HCT116 (cell line): Measurements from ENCODE around the gene SLC39A13. TPM values are rescaled to one million over a fixed set of nuclear protein-coding genes. Genes with fewer than 3 reads are reported as not detected.

Experiments
- ATAC-seq: fragments of 200-7000 bp; cut with Tn5 transposase; 2 replicates; pipeline ENCODE4 v1.9.1; 2020; ENCODE audit warnings: mild to moderate bottlenecking, moderate library complexity
- BruUV-seq: library from RNA; stranded (reverse); fragments of 400-500 nt; replicated peaks from 2 replicates; lab custom pipeline; 2021; lab: Mats Ljungman, UMichigan
- CTCF ChIA-PET: fragments of 300-600 bp; sonication (Branson Sonifier 250); formaldehyde crosslinking; loops from one replicate; lab custom pipeline; 2021; ENCODE audit warnings: antibody characterized with exemption; lab: Charles Lee
- POLR2A ChIA-PET: fragments of 300-600, 350-600 bp; sonication (Branson Sonifier 250); formaldehyde crosslinking; loops from one replicate; lab custom pipeline; 2021; ENCODE audit warnings: antibody characterized with exemption; lab: Charles Lee
- RAD21 ChIA-PET, 2 experiments: fragments of 300-600 bp; sonication (Branson Sonifier 250); formaldehyde crosslinking; loops; one replicate each; lab custom pipeline; 2023; ENCODE audit warnings: low total read pairs in 2 of 2; ENCODE audit not compliant: uncharacterized antibody in 2 of 2, unreplicated experiment in 2 of 2, low non-redundant PET in 1 of 2; lab: Charles Lee
- DNase-seq: peaks from one replicate; pipeline ENCODE4 v3.0.0-alpha.2; 2010; ENCODE audit warnings: low read depth, low spot score
- H2AFZ ChIP-seq: fragments of 200-600 bp; shearing (Covaris generic), sonication (generic); 2 replicates; pipeline ENCODE4 v1.6.1; 2017; ENCODE audit warnings: low read depth, mixed run types, mixed read lengths, antibody characterized with exemption, low read length; ENCODE audit not compliant: poor library complexity, severe bottlenecking
- H3K27ac ChIP-seq: 2 replicates; pipeline ENCODE4 v1.5.1; 2012; ENCODE audit warnings: low read depth, low read length
- H3K27me3 ChIP-seq: fragments of 200-600 bp; sonication (generic); 2 replicates; pipeline ENCODE4 v1.6.1; 2016; ENCODE audit warnings: mixed run types, low read length, mixed read lengths; ENCODE audit not compliant: insufficient read depth
- H3K36me3 ChIP-seq, 2 experiments: fragments of 200-500 bp in 1 of 2; fragments of 200-600 bp in 1 of 2; sonication (Bioruptor generic) in 1 of 2; sonication (generic) in 1 of 2; 2 replicates each; pipeline versions ENCODE4 v1.5.1 to v1.6.1; 2014 to 2016; ENCODE audit warnings: low read length in 2 of 2, inconsistent platforms in 1 of 2, mixed read lengths in 1 of 2, mixed run types in 1 of 2; ENCODE audit not compliant: insufficient read depth in 2 of 2, control insufficient read depth in 1 of 2
- H3K4me1 ChIP-seq, 2 experiments: fragments of 200-600 bp in 1 of 2; sonication (generic) in 1 of 2; 2 replicates each; pipeline versions ENCODE4 v1.5.1 to v1.6.1; 2012 to 2017; ENCODE audit warnings: low read length in 2 of 2, inconsistent platforms in 1 of 2, mild to moderate bottlenecking in 1 of 2, mixed read lengths in 1 of 2, mixed run types in 1 of 2, moderate library complexity in 1 of 2; ENCODE audit not compliant: insufficient read depth in 2 of 2, control insufficient read depth in 1 of 2
- H3K4me2 ChIP-seq: fragments of 200-600 bp; sonication (generic); 2 replicates; pipeline ENCODE4 v1.6.1; 2017; ENCODE audit warnings: mixed run types, low read length, mixed read lengths
- H3K4me3 ChIP-seq, 2 experiments: fragments of 200-600 bp in 1 of 2; sonication (generic) in 1 of 2; replicated peaks in 1 of 2; 2 replicates each; pipeline ENCODE4 v1.5.1; 2011 to 2016; ENCODE audit warnings: low read length in 2 of 2, control low read depth in 1 of 2, low read depth in 1 of 2, mild to moderate bottlenecking in 1 of 2, mixed read lengths in 1 of 2, mixed run types in 1 of 2
- H3K79me2 ChIP-seq: fragments of 200-600 bp; sonication (generic); 2 replicates; pipeline ENCODE4 v1.6.1; 2017; ENCODE audit warnings: mild to moderate bottlenecking, mixed run types, low read length, moderate library complexity, mixed read lengths; ENCODE audit not compliant: insufficient read depth
- H3K9ac ChIP-seq: fragments of 200-600 bp; sonication (generic); 2 replicates; pipeline ENCODE4 v1.6.1; 2016; ENCODE audit warnings: low read length, mixed read lengths
- H3K9me2 ChIP-seq: fragments of 200-600 bp; sonication (generic), shearing (Covaris generic); 2 replicates; pipeline ENCODE4 v1.6.1; 2017; ENCODE audit warnings: mixed run types, mild to moderate bottlenecking, moderate library complexity; ENCODE audit not compliant: insufficient read depth
- H3K9me3 ChIP-seq, 2 experiments: fragments of 200-500 bp in 1 of 2; fragments of 200-600 bp in 1 of 2; sonication (Bioruptor generic) in 1 of 2; sonication (generic) in 1 of 2; 2 replicates each; pipeline ENCODE4 v1.6.1; 2014 to 2017; ENCODE audit warnings: low read length in 2 of 2, mixed read lengths in 2 of 2, inconsistent platforms in 1 of 2, low read depth in 1 of 2, mild to moderate bottlenecking in 1 of 2, mixed run types in 1 of 2, moderate library complexity in 1 of 2; ENCODE audit not compliant: control insufficient read depth in 1 of 2, insufficient read depth in 1 of 2
- H4K20me1 ChIP-seq: fragments of 200-600 bp; sonication (generic), shearing (Covaris generic); 2 replicates; pipeline ENCODE4 v1.6.1; 2017; ENCODE audit warnings: mixed run types, mild to moderate bottlenecking, moderate library complexity; ENCODE audit not compliant: insufficient read depth
- CBX3 ChIP-seq: IDR thresholded peaks from 2 replicates; pipeline ENCODE4 v1.6.1; 2012; ENCODE audit warnings: low read depth
- EGR1 ChIP-seq: IDR thresholded peaks from 2 replicates; pipeline ENCODE4 v1.6.1; 2012; ENCODE audit warnings: low read depth
- ELF1 ChIP-seq: IDR thresholded peaks from 2 replicates; pipeline ENCODE4 v1.6.1; 2012; ENCODE audit warnings: low read depth, borderline replicate concordance
- EZH2 ChIP-seq: fragments of 200-600 bp; sonication (generic); IDR thresholded peaks from 2 replicates; pipeline ENCODE4 v1.6.1; 2017; ENCODE audit warnings: antibody characterized with exemption, mixed run types
- EZH2phosphoT487 ChIP-seq: fragments of 200-600 bp; IDR thresholded peaks from 2 replicates; pipeline ENCODE4 v1.6.1; 2018; ENCODE audit warnings: antibody characterized with exemption, borderline replicate concordance
- FOSL1 ChIP-seq: IDR thresholded peaks from 2 replicates; pipeline ENCODE4 v1.6.1; 2012; ENCODE audit warnings: low read depth
- POLR2AphosphoS5 ChIP-seq: IDR thresholded peaks from 2 replicates; pipeline ENCODE4 v1.6.1; 2011; ENCODE audit warnings: mild to moderate bottlenecking, low read depth, low read length, moderate library complexity
- RAD21 ChIP-seq: IDR thresholded peaks from 2 replicates; pipeline ENCODE4 v1.6.1; 2012; ENCODE audit warnings: low read depth, mild to moderate bottlenecking
- SP1 ChIP-seq: IDR thresholded peaks from 2 replicates; pipeline ENCODE4 v1.6.1; 2012; ENCODE audit warnings: low read depth
- SRF ChIP-seq: IDR thresholded peaks from 2 replicates; pipeline ENCODE4 v1.6.1; 2012; ENCODE audit warnings: low read depth
- YY1 ChIP-seq: IDR thresholded peaks from 2 replicates; pipeline ENCODE4 v1.6.1; 2011; ENCODE audit warnings: low read length, low read depth, moderate library complexity, mild to moderate bottlenecking; ENCODE audit not compliant: insufficient replicate concordance; ENCODE audit errors: extremely low read depth
- ZFX ChIP-seq: fragments of 450-650 bp; IDR thresholded peaks from 2 replicates; pipeline ENCODE4 v1.6.1; 2017
- ZNF274 ChIP-seq: fragments of 200-500 bp; sonication (Bioruptor generic); IDR thresholded peaks from 2 replicates; pipeline ENCODE4 v1.6.1; 2014; ENCODE audit warnings: mild to moderate bottlenecking, low read depth, low read length, inconsistent platforms
- intact Hi-C: fragments of 100-400 bp; cut with micrococcal nuclease; formaldehyde crosslinking; loops from 2 replicates; pipeline ENCODE4 v1.10.0; 2022
- total RNA-seq: library from RNA; stranded (reverse); gene quantifications from one replicate; pipeline ENCODE4 v1.2.1, GENCODE V29; 2021; ENCODE audit not compliant: unreplicated experiment
- TF ChIP-seq, protein P1 (sequence below): IDR thresholded peaks from 2 replicates; pipeline ENCODE4 v1.6.1; 2012
- TF ChIP-seq, protein P2 (sequence below): IDR thresholded peaks from 2 replicates; pipeline ENCODE4 v1.6.1; 2012
- TF ChIP-seq, protein P3 (sequence below): IDR thresholded peaks from 2 replicates; pipeline ENCODE4 v1.6.1; 2012; ENCODE audit warnings: low read depth
- TF ChIP-seq, protein P4 (sequence below): IDR thresholded peaks from 2 replicates; pipeline ENCODE4 v1.6.1; 2011; ENCODE audit warnings: mild to moderate bottlenecking, low read length, moderate library complexity; ENCODE audit not compliant: insufficient replicate concordance; ENCODE audit errors: extremely low read depth
- TF ChIP-seq, protein P5 (sequence below), 3 experiments: fragments of 200-600 bp in 1 of 3; sonication (generic) in 1 of 3; IDR thresholded peaks in 2 of 3; conservative IDR thresholded peaks in 1 of 3; 2 replicates each; pipeline ENCODE4 v1.5.1; 2012 to 2017; ENCODE audit warnings: low read depth in 2 of 3, low read length in 2 of 3, antibody characterized with exemption in 1 of 3, borderline replicate concordance in 1 of 3, control low read depth in 1 of 3, mild to moderate bottlenecking in 1 of 3, mixed read lengths in 1 of 3, mixed run types in 1 of 3, moderate library complexity in 1 of 3; ENCODE audit not compliant: insufficient read depth in 1 of 3

Gene SLC39A13
- total RNA-seq, 1 experiment from 2014 or later = 23.9 TPM

DNA sequence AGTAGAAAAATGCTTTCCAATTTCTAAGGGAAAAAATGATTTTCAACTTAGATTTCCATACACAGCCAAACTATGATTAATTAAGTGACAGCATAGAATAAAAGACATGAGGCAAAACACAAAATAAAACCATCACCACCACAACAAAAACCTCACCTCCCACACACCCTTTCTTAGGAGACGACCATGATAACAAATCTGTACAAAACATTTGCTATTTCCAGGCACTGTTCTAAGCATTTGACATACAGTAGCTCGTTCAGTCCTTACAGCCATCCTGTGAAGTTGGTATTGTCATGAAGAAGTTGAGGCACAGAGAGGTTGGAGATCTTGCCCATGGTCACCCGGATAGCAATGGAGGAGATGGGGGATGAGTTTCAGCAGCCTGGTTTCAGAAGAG is 38.7 kb upstream of the SLC39A13 start:
- Histone ChIP-seq H3K4me2 (no peak overlapping the region), H3K9me3 (no peaks in the 10 kb centered on the region), H3K9ac (no peak overlapping the region), H3K36me3 (no peaks in the 10 kb centered on the region), H2AFZ (no peak overlapping the region), H3K27me3 (no peaks in the 10 kb centered on the region), H3K27ac (no peak overlapping the region), H3K9me2 (no peaks in the 10 kb centered on the region), H3K4me3 (no peak overlapping the region), H3K79me2 (no peaks in the 10 kb centered on the region), H3K4me1 (peaks cover 6 to 12% of the 10 kb centered on the region in 2 experiments; a peak in 3 of 4 replicates), H4K20me1 (no peaks in the 10 kb centered on the region)
- ChIA-PET POLR2A (no interaction called here), RAD21 (no interaction called here), CTCF (no interaction called here)
- TF ChIP-seq SRF = no peak
- TF ChIP-seq, protein P1, sequence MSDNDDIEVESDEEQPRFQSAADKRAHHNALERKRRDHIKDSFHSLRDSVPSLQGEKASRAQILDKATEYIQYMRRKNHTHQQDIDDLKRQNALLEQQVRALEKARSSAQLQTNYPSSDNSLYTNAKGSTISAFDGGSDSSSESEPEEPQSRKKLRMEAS = no peak
- TF ChIP-seq ELF1 = no peak
- no peak for TF ChIP-seq ZNF274
- no peak for TF ChIP-seq RAD21
- TF ChIP-seq, protein P2, sequence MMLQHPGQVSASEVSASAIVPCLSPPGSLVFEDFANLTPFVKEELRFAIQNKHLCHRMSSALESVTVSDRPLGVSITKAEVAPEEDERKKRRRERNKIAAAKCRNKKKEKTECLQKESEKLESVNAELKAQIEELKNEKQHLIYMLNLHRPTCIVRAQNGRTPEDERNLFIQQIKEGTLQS = no peak
- no peak for TF ChIP-seq YY1
- TF ChIP-seq, protein P3, sequence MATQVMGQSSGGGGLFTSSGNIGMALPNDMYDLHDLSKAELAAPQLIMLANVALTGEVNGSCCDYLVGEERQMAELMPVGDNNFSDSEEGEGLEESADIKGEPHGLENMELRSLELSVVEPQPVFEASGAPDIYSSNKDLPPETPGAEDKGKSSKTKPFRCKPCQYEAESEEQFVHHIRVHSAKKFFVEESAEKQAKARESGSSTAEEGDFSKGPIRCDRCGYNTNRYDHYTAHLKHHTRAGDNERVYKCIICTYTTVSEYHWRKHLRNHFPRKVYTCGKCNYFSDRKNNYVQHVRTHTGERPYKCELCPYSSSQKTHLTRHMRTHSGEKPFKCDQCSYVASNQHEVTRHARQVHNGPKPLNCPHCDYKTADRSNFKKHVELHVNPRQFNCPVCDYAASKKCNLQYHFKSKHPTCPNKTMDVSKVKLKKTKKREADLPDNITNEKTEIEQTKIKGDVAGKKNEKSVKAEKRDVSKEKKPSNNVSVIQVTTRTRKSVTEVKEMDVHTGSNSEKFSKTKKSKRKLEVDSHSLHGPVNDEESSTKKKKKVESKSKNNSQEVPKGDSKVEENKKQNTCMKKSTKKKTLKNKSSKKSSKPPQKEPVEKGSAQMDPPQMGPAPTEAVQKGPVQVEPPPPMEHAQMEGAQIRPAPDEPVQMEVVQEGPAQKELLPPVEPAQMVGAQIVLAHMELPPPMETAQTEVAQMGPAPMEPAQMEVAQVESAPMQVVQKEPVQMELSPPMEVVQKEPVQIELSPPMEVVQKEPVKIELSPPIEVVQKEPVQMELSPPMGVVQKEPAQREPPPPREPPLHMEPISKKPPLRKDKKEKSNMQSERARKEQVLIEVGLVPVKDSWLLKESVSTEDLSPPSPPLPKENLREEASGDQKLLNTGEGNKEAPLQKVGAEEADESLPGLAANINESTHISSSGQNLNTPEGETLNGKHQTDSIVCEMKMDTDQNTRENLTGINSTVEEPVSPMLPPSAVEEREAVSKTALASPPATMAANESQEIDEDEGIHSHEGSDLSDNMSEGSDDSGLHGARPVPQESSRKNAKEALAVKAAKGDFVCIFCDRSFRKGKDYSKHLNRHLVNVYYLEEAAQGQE = no peak
- TF ChIP-seq POLR2AphosphoS5 = no peak
- TF ChIP-seq SP1 = no peak
- TF ChIP-seq, protein P4, sequence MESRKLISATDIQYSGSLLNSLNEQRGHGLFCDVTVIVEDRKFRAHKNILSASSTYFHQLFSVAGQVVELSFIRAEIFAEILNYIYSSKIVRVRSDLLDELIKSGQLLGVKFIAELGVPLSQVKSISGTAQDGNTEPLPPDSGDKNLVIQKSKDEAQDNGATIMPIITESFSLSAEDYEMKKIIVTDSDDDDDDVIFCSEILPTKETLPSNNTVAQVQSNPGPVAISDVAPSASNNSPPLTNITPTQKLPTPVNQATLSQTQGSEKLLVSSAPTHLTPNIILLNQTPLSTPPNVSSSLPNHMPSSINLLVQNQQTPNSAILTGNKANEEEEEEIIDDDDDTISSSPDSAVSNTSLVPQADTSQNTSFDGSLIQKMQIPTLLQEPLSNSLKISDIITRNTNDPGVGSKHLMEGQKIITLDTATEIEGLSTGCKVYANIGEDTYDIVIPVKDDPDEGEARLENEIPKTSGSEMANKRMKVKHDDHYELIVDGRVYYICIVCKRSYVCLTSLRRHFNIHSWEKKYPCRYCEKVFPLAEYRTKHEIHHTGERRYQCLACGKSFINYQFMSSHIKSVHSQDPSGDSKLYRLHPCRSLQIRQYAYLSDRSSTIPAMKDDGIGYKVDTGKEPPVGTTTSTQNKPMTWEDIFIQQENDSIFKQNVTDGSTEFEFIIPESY = no peak
- TF ChIP-seq CBX3 = no peak
- no peak for TF ChIP-seq EZH2
- no peak for TF ChIP-seq EGR1
- TF ChIP-seq FOSL1 = no peak
- no peak for TF ChIP-seq EZH2phosphoT487
- TF ChIP-seq, protein P5, sequence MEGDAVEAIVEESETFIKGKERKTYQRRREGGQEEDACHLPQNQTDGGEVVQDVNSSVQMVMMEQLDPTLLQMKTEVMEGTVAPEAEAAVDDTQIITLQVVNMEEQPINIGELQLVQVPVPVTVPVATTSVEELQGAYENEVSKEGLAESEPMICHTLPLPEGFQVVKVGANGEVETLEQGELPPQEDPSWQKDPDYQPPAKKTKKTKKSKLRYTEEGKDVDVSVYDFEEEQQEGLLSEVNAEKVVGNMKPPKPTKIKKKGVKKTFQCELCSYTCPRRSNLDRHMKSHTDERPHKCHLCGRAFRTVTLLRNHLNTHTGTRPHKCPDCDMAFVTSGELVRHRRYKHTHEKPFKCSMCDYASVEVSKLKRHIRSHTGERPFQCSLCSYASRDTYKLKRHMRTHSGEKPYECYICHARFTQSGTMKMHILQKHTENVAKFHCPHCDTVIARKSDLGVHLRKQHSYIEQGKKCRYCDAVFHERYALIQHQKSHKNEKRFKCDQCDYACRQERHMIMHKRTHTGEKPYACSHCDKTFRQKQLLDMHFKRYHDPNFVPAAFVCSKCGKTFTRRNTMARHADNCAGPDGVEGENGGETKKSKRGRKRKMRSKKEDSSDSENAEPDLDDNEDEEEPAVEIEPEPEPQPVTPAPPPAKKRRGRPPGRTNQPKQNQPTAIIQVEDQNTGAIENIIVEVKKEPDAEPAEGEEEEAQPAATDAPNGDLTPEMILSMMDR (IDR thresholded peaks at IDR 0.05 in 2 of 3, conservative IDR thresholded peaks at IDR 0.05 in 1 of 3; ENCODE audit: borderline replicate concordance in 1 of 3, insufficient read depth in 1 of 3, low read depth in 2 of 3, low read length in 2 of 3) = no peak
- TF ChIP-seq ZFX = no peak
- no peak for ATAC-seq
- BruUV-seq = no TSS peak
- DNase-seq = no peak
- intact Hi-C loops = loop anchor here (5.0 kb wide), 2 partner anchors 248 to 483 kb away; no protein-coding TSS in a partner anchor
